ENCODE results near the gene GPATCH8. TPM values are rescaled to one million over a fixed set of nuclear protein-coding genes. Genes with fewer than 3 reads are reported as not detected.

Gene GPATCH8
- total and polyA plus RNA-seq, 10 of the 15 experiments (the other 5 are each of a cell fraction or from before 2014, with no cell fraction given): 11.7 to 45.1 (median 21.3) TPM

DNA sequence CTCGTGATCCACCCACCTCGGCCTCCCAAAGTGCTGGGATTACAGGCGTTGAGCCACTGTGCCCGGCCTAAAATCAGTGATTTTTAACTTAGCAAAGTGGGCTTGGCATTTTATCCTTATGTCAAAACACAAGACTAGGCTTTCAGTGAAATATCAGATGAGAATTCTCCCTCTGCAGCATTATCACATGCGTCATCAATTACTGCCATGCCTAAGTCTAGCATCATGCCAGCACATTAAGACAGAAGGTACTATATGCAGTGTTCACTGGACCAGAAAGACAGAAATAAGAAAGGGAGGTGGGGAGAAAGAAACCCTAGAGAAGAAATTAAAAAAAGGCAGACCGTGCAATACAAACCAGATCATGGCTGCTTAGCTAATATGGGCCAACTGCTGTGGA lies 29.8 kb downstream of the GPATCH8 start:
- Histone ChIP-seq H3K4me1 (ENCODE audit: control insufficient read depth, insufficient read depth, low read length) (no peaks in the 10 kb centered on the region), H3K36me3 (ENCODE audit: control insufficient read depth in 2 of 2, insufficient read depth in 2 of 2, low read length in 1 of 2) (peaks cover 0 to 7% of the 10 kb centered on the region in 2 experiments; a peak in 1 of 4 replicates), H3K27ac (ENCODE audit: control insufficient read depth, insufficient read depth) (no peak overlapping the region), H3K9me3 (replicated peaks; ENCODE audit: control insufficient read depth, insufficient read depth, low read length) (no peaks in the 10 kb centered on the region), H3K9ac (ENCODE audit: control insufficient read depth, insufficient read depth, low read length) (no peak overlapping the region), H3K4me3 (no peak overlapping the region), H3K4me2 (ENCODE audit: control insufficient read depth, insufficient read depth) (no peak overlapping the region), H3K79me2 (ENCODE audit: control insufficient read depth, insufficient read depth, low read length) (peaks cover 26% of the 10 kb centered on the region), H3K27me3 (replicated peaks in 1 of 2; ENCODE audit: control insufficient read depth in 2 of 2, insufficient read depth in 2 of 2, low read length in 1 of 2) (no peaks in the 10 kb centered on the region), H4K20me1 (ENCODE audit: control insufficient read depth, insufficient read depth) (no peaks in the 10 kb centered on the region), H2AFZ (ENCODE audit: control insufficient read depth, low read depth, low read length) (no peak overlapping the region)
- FAIRE-seq (no peak), ATAC-seq (no peak), DNase-seq (ENCODE audit: low read depth, low spot score) (no peak)
- intact Hi-C loops (cut with micrococcal nuclease; ENCODE audit: unreplicated experiment): no loop called here
- POLR2A ChIA-PET: no interaction called here
- WGBS (ENCODE audit: insufficient coverage, insufficient replicate concordance, low lambda C conversion rate, missing lambda C conversion rate): 100% methylated on average over 6 of the region's 6 CpGs
- BruUV-seq (replicated peaks): no TSS peak
- TF ChIP-seq SIX5 (IDR thresholded peaks at IDR 0.05; ENCODE audit: low read depth, low read length, severe bottlenecking) (no peak), LARP7 (IDR thresholded peaks at IDR 0.05) (no peak), CBX5 (IDR thresholded peaks at IDR 0.05; ENCODE audit: low read depth) (no peak), BHLHE40 (IDR thresholded peaks at IDR 0.05; ENCODE audit: borderline replicate concordance in 1 of 2, low read depth in 2 of 2, low read length in 1 of 2) (no peak), FOS (IDR thresholded peaks at IDR 0.05; ENCODE audit: borderline replicate concordance, extremely low read depth, insufficient read length) (no peak), RUNX3 (IDR thresholded peaks at IDR 0.05; ENCODE audit: low read length) (no peak), IKZF2 (IDR thresholded peaks at IDR 0.05) (no peak), SMAD1 (IDR thresholded peaks at IDR 0.05; ENCODE audit: low read depth, partially characterized antibody) (no peak), KDM1A (IDR thresholded peaks at IDR 0.05; ENCODE audit: borderline replicate concordance) (no peak), GATAD2B (conservative IDR thresholded peaks at IDR 0.05; ENCODE audit: low read depth) (no peak)
- TF ChIP-seq, protein P1, sequence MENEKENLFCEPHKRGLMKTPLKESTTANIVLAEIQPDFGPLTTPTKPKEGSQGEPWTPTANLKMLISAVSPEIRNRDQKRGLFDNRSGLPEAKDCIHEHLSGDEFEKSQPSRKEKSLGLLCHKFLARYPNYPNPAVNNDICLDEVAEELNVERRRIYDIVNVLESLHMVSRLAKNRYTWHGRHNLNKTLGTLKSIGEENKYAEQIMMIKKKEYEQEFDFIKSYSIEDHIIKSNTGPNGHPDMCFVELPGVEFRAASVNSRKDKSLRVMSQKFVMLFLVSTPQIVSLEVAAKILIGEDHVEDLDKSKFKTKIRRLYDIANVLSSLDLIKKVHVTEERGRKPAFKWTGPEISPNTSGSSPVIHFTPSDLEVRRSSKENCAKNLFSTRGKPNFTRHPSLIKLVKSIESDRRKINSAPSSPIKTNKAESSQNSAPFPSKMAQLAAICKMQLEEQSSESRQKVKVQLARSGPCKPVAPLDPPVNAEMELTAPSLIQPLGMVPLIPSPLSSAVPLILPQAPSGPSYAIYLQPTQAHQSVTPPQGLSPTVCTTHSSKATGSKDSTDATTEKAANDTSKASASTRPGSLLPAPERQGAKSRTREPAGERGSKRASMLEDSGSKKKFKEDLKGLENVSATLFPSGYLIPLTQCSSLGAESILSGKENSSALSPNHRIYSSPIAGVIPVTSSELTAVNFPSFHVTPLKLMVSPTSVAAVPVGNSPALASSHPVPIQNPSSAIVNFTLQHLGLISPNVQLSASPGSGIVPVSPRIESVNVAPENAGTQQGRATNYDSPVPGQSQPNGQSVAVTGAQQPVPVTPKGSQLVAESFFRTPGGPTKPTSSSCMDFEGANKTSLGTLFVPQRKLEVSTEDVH (IDR thresholded peaks at IDR 0.05; ENCODE audit: low read depth, partially characterized antibody): no peak
- TF ChIP-seq, protein P2, sequence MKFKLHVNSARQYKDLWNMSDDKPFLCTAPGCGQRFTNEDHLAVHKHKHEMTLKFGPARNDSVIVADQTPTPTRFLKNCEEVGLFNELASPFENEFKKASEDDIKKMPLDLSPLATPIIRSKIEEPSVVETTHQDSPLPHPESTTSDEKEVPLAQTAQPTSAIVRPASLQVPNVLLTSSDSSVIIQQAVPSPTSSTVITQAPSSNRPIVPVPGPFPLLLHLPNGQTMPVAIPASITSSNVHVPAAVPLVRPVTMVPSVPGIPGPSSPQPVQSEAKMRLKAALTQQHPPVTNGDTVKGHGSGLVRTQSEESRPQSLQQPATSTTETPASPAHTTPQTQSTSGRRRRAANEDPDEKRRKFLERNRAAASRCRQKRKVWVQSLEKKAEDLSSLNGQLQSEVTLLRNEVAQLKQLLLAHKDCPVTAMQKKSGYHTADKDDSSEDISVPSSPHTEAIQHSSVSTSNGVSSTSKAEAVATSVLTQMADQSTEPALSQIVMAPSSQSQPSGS (IDR thresholded peaks at IDR 0.05; ENCODE audit: low read length): no peak
- in situ Hi-C loops (cut with MboI): no loop called here
- SMC1A ChIA-PET (ENCODE audit: uncharacterized antibody, unreplicated experiment): interaction anchor here (1.2 kb wide), 1 partner anchor 26 kb away, joined by 3 read pairs; no protein-coding TSS in a partner anchor
- CTCF ChIA-PET: interaction anchor here (1.3 kb wide), 1 partner anchor 50 kb away, joined by 3 read pairs; no protein-coding TSS in a partner anchor
- RAD21 ChIA-PET (ENCODE audit: unreplicated experiment): interaction anchor here (1.6 kb wide), 1 partner anchor 362 kb away, joined by 3 read pairs; no protein-coding TSS in a partner anchor

Measured in GM12878 (cell line).